Ishikawa (cell line): Measurements from ENCODE around the gene SLC12A5.
A peak's percentile ranks its signal among the peaks of the same experiment; 100 is the strongest.

Experiments
- CEBPB ChIP-seq: IDR thresholded peaks from 2 replicates; pipeline ENCODE4 v1.6.1; 2012
- CREB1 ChIP-seq: IDR thresholded peaks from 2 replicates; pipeline ENCODE4 v1.6.1; 2012; ENCODE audit warnings: low read depth
- EGR1 ChIP-seq: IDR thresholded peaks from 2 replicates; pipeline ENCODE4 v1.6.1; 2012
- EP300 ChIP-seq: IDR thresholded peaks from 2 replicates; pipeline ENCODE4 v1.6.1; 2012; ENCODE audit warnings: borderline replicate concordance
- FOXM1 ChIP-seq: IDR thresholded peaks from 2 replicates; pipeline ENCODE4 v1.6.1; 2012; ENCODE audit warnings: low read depth, borderline replicate concordance
- NFIC ChIP-seq: IDR thresholded peaks from 2 replicates; pipeline ENCODE4 v1.6.1; 2012
- RAD21 ChIP-seq: IDR thresholded peaks from 2 replicates; pipeline ENCODE4 v1.6.1; 2012; ENCODE audit warnings: low read depth
- TEAD4 ChIP-seq: IDR thresholded peaks from 2 replicates; pipeline ENCODE4 v1.6.1; 2012
- YY1 ChIP-seq: IDR thresholded peaks from 2 replicates; pipeline ENCODE4 v1.6.1; 2012; ENCODE audit warnings: low read depth
- ZBTB7A ChIP-seq: IDR thresholded peaks from 2 replicates; pipeline ENCODE4 v1.6.1; 2012; ENCODE audit warnings: low read depth
- TF ChIP-seq, protein P1 (sequence below): IDR thresholded peaks from 2 replicates; pipeline ENCODE4 v1.6.1; 2012
- TF ChIP-seq, protein P2 (sequence below): IDR thresholded peaks from 2 replicates; pipeline ENCODE4 v1.6.1; 2012
- TF ChIP-seq, protein P3 (sequence below): IDR thresholded peaks from 2 replicates; pipeline ENCODE4 v1.6.1; 2012; ENCODE audit warnings: low read depth, mild to moderate bottlenecking

SLC12A5 gene

DNA sequence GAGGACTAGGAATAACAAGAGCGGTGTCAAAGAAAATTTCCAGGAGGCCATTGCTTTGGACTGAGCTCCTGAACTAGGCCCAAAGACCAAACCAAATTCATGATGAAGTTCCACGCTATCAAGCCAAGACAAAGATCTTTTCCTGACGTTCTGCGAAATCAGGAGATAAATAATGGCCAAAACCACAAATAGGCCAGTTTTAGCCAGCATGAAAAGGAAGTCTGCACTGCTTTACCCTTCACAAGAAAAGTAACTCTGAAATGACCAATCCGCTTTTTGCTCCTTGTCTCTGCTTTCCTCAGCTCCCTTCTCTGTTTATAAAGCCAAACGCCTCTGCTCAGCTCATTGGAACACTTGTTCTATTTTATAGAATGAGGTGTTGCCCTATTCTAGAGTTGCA, 54.1 kb downstream of the SLC12A5 start:
- TF ChIP-seq FOXM1 (no peak), ZBTB7A (no peak), EGR1 (no peak), EP300 (no peak), RAD21 (no peak), YY1 (no peak), CREB1 (no peak), CEBPB (no peak)
- TF ChIP-seq, protein P1, sequence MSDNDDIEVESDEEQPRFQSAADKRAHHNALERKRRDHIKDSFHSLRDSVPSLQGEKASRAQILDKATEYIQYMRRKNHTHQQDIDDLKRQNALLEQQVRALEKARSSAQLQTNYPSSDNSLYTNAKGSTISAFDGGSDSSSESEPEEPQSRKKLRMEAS: no peak
- TF ChIP-seq, protein P2, sequence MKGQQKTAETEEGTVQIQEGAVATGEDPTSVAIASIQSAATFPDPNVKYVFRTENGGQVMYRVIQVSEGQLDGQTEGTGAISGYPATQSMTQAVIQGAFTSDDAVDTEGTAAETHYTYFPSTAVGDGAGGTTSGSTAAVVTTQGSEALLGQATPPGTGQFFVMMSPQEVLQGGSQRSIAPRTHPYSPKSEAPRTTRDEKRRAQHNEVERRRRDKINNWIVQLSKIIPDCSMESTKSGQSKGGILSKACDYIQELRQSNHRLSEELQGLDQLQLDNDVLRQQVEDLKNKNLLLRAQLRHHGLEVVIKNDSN: no peak
- TF ChIP-seq, protein P3, sequence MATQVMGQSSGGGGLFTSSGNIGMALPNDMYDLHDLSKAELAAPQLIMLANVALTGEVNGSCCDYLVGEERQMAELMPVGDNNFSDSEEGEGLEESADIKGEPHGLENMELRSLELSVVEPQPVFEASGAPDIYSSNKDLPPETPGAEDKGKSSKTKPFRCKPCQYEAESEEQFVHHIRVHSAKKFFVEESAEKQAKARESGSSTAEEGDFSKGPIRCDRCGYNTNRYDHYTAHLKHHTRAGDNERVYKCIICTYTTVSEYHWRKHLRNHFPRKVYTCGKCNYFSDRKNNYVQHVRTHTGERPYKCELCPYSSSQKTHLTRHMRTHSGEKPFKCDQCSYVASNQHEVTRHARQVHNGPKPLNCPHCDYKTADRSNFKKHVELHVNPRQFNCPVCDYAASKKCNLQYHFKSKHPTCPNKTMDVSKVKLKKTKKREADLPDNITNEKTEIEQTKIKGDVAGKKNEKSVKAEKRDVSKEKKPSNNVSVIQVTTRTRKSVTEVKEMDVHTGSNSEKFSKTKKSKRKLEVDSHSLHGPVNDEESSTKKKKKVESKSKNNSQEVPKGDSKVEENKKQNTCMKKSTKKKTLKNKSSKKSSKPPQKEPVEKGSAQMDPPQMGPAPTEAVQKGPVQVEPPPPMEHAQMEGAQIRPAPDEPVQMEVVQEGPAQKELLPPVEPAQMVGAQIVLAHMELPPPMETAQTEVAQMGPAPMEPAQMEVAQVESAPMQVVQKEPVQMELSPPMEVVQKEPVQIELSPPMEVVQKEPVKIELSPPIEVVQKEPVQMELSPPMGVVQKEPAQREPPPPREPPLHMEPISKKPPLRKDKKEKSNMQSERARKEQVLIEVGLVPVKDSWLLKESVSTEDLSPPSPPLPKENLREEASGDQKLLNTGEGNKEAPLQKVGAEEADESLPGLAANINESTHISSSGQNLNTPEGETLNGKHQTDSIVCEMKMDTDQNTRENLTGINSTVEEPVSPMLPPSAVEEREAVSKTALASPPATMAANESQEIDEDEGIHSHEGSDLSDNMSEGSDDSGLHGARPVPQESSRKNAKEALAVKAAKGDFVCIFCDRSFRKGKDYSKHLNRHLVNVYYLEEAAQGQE: no peak

DNA sequence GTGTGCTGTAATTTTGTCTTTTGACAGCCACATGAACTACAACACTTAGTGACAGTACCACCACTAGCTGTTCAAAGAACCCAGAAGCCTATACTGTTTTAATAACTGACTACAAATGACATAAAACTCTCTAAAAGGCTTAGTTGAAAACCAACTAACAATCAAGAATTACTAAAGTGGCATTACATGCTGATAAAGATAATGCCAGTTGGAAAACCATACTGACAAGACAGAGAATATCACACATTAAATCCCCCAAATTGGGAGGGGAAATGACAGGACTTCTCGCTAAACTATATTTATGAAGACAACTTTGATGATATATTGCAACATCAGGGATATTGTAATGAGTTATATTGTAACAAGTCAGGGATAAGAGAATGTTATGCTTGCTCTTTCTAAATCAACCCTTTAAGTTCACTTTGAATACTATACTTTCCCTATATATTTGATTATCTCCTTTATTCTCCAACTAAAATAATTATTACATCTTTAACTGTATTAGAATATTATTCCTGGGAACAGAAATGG, 54.6 kb downstream of the SLC12A5 start:
- TF ChIP-seq NFIC: no peak

DNA sequence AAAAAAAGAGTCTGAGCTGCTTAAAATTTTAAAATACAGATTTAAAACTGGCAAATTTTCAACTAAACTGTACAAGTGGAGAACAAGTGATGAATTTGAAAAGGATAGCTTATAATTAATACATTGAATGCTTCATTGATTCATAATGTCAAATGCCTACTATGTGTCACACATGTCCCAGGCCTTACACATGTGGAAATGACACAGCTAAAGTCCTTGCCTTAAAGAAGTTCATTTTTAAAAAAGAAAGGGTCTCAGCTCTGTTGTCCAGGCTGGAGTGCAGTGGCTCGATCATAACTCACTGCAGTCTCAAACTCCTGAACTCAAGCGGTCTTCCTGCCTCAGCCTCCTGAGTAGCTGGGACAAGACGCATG, 55.8 kb downstream of the SLC12A5 start:
- TF ChIP-seq, protein P1: no peak
- TF ChIP-seq TEAD4: no peak
- TF ChIP-seq CREB1: no peak

DNA sequence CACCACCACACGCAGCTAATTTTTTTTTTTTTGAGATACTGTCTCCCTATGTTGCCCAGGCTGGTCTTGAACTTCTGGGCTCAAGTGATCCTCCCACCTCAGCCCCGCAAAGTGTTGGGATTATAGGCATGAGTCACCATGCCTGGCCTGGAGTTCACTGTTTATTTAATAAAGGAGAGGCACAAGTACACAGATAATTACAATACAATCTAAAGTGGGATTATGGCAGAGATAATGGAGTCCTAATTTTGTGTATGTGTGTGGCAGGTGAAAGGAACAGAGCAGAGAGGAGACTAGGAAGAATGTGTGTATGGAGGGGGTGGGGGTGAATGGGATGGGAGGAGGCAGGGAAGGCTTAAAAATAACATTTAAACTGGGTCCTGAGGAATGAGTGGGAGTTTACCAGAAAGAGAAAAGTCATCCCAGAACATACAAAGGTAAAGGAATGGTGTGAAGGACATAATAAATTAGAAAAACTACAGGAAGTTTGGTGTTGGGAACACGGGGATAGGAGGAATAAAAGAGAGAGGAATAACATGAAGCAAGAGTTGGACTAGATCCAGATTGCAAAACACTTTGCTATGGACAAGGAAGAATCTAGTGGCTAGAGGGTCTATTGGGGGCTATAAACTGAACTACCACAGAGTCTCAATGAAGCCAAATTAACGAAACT, 56.3 kb downstream of the SLC12A5 start:
- TF ChIP-seq RAD21 (no peak), CEBPB (peak; percentile 48; the same call in 1 of the 2 replicates)
- TF ChIP-seq, protein P3: no peak

DNA sequence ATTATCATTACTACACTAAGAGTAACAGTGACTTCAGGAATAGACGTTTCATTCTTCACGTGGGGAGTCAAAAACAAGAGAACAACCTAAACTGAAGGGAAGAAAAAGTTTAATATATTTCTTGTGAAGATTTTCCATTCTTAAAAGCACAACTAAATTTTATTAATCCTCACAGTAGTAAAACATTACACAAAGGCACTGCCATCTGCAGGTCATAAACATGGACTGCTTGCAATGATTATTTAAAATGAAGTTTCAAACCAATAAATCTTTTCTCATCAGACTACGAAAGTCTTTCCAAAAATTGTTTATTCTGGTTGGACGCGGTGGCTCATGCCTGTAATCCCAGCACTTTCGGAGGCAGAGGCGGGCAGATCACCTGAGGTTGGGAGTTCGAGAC, 58.1 kb downstream of the SLC12A5 start:
- TF ChIP-seq CREB1: no peak
- TF ChIP-seq NFIC: no peak

DNA sequence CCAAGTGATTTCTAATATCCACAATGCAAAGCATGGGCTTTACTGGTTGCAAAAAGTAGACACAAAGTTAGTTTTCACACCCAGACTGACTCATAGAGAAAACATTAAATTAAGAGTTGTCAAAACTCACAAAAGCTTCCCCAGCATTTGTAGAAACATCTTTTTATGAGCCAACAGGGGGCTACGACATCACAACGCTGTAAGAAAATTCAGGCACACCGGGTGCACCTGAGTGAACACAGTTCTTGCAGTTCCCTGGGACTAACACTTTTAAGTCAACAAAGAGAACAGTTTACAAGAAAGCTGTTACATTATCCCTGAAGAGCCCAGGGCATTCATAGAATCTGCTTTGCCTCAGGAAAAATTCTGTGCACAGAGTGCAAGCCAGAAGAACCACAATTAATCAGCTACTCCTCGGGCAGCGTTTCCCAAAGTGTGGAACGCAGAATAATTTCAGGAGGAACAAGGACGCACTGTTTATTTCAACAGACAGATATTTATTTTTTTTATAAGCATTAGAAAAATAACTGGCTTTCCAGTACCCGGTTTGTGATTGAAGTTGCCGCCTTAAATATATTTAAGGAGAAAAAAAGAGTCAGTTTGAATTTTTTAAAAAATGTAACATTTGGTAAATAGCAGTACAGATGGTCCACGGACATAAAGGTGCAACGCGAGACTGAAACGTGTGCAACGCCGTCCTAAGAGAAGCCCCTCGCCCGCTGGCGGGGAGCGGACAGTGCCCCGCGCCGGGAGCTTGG, 59.6 kb downstream of the SLC12A5 start:
- TF ChIP-seq CREB1 (no peak), ZBTB7A (0 out of 2 replicates have a peak, but pooled peaks have one; percentile 50)

DNA sequence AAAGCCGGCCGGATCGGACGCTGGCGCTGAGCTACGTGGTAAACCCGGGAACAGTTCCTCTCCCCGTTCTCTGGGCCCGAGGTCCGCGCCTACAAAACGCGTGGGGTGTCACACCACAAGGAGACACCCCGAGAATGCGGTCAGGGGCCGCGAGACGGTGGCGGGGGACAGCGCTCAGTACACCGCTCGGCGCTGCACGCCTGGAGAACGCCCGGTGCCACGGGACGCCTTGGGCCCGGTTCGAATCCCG, 60.1 kb downstream of the SLC12A5 start:
- TF ChIP-seq, protein P3: peak; percentile 7; the same call in 1 of the 2 replicates
- TF ChIP-seq RAD21: no peak
